ENCODE data around the gene PDCD6IP. TPM values are rescaled to one million over a fixed set of nuclear protein-coding genes. Genes with fewer than 3 reads are reported as not detected.

Gene PDCD6IP
- total RNA-seq, 1 donor from 2014 or later, result 128 TPM

DNA sequence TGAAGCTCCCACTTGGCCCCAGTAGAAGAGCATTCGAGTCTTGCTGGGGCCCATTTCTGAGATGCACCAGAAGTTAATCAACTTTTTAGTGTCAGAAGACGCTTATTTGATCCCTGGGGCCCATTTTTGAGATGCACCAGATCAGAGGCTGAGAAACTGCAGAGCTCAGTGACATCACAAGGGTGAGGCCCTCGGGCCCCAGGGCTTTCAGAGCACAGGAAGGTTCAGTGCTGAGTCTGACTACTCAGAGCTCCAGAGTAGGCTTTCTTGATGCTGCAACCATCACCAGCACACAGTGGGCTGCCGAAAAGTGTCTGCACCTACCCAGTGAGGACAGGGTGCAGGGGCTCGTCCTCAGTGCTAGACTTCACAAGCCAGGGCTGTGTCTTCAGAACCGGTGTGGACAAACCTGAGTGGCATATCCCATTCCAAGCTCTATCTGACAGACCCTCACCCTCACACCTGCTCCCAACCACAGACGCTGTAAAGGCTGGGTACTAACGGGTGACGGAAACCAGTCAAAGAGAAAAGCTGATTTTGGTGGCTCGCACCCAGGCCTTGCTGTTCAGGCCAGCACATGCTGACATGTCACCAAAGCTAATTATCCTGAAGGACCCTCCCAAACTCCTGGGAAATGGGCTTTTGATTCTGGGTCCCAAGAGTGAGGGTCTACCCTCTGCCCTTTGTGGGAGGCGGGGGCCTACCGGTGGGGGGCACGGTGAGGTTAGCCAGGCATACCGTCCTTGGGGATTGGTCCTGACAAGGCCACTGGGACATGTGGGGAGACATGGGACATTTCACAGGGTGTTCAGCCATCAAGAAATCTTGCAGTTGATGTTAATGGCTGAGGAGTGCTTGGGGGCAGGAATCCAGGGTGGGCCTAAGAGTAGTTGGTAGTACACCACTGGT lies 83.0 kb downstream of the PDCD6IP start:
- peak; percentile 45 for DNase-seq (ENCODE audit: missing footprints)
- no peak for ATAC-seq
- intact Hi-C loops (cut with DNase I), result no loop called here

DNA sequence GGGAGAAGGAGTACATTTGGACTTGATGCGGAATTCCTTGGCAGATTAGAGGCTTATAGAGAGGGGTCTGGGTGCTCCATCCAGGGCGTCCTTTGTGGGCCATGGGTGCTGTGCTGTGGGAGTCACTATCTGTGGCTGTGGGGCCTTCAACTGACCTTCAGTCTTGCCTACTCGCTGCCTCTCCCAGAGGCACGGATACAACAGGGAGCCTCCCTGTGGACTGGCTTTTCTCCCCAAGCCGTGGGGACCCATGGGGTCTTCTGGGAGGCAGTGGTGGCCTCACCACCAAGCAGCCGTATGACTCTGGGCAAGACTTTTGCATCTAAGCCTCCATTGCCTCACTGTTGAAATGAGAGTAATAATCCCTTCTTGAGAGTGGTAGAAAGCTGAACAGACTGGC lies 83.9 kb downstream of the PDCD6IP start:
- intact Hi-C loops (cut with DNase I), result no loop called here
- DNase-seq (ENCODE audit: missing footprints), result no peak
- no peak for ATAC-seq

DNA sequence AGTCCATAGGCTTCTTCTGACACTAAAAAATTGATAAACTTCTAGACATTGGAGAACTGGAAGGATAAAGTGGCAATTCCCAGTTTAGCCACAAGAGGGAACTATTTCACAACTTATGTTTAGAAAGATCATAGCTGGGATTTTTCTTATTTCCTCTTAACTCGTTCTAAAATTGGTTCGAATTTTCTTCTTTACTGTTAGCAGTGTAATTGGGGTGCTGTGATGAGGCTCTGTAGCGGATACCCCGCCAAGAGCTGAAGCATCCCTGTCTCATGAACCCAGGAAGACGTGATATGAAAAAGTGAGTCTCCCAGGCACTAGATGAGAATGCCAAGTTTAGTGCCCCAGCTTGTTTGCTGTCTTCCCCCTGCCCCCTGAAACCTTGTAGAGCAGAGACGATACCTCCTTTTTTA lies 85.1 kb downstream of the PDCD6IP start:
- intact Hi-C loops (cut with DNase I), result loop anchor here (1.0 kb wide), 1 partner anchor 801 kb away; no protein-coding TSS in a partner anchor
- no peak for DNase-seq (ENCODE audit: missing footprints)
- ATAC-seq, result no peak

DNA sequence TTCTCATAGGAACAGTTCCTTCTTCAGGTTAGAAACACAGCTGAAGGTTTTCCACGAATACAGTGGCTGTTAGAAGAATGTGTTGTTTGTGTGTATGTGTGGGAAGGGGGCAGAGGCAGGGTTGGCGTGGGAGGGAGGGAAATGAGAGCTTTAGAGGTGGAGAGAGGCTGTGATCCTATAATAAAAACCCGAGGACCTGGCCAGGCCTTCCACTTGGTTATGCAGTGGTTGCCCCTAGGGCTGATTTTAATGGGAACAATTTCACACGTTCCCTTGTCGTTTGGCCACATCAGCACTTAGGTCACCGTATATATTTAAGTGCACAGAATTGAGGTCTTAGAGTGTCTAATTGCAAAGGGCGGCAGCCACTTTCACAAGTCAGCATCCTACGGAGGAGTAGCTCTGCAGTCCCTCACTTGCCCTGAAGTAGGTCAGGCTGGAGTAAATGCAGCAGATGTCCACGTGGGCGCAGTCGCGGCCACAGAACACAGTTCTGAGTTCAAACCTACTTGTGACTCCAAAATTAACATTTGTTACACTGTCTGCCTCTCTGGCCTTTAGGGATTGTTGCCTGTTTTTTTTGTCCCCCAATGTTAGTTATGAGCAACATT lies 85.6 kb downstream of the PDCD6IP start:
- no peak for DNase-seq (ENCODE audit: missing footprints)
- peak; percentile 77 for ATAC-seq
- intact Hi-C loops (cut with DNase I), result loop anchor here (1.0 kb wide), 1 partner anchor 800 kb away; no protein-coding TSS in a partner anchor

DNA sequence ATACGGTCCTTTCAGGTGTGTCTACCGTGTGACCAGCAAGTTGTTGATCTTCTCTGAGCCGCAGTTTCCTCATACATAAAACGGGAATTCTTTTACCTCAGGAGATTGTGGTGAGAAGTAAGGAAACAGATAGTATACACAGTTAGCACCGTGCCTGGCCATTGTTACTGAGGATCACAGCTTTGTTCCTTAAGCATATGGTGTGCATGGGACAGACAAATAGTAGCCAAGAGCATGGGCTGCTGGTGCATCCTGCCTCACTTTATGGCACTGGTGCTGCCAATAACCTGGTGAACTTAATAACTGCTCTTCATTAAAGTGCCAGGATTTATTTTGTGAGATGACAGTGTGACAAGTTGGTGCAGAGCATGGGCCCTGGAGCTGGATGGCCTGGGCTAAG lies 86.3 kb downstream of the PDCD6IP start:
- ATAC-seq, result no peak
- intact Hi-C loops (cut with DNase I), result no loop called here

DNA sequence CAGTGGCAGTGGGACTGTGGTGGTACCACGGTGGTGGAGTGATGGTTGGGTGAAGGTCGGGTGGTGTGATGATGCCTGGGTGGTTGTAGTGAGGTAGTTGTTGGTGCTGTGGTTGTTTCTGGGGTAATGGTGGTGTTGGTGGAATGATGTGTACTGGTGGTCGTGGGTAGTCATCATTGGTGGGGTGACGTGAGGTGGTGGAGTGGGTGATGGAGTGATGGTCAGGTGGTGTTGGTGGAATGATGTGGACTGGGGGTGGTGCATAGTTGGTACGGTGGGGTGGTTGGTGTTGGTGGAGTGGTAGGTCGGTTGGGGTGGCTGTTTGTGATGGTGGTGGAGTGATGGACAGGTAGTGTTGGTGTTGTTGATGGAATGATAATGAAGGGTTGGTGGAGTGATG lies 87.1 kb downstream of the PDCD6IP start:
- no peak for ATAC-seq
- intact Hi-C loops (cut with DNase I), result no loop called here
- DNase-seq (ENCODE audit: missing footprints), result no peak

More for the DNA sequence above, 86.3 kb downstream of the PDCD6IP start:
- DNase-seq (ENCODE audit: missing footprints), result no peak

DNA sequence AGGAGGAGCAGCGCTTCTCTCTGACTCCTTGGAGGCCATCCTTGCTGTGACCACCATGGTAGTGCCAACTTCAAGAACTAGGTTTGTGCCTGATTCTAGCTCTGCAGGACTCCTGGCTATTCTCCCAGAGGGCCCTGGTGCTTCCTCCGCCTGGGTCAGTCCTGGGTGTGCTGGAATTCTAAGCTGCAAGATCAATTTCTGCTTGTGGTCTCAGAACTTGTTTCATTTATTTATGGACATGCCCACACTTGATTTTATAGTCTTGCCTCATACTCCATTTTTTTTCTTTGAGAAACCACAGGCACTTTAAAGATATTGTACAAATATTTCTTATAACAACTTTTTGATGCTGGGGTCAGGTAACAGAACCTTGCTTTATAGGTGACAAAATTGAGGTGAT lies 87.6 kb downstream of the PDCD6IP start:
- no peak for ATAC-seq
- intact Hi-C loops (cut with DNase I), result no loop called here
- no peak for DNase-seq (ENCODE audit: missing footprints)

DNA sequence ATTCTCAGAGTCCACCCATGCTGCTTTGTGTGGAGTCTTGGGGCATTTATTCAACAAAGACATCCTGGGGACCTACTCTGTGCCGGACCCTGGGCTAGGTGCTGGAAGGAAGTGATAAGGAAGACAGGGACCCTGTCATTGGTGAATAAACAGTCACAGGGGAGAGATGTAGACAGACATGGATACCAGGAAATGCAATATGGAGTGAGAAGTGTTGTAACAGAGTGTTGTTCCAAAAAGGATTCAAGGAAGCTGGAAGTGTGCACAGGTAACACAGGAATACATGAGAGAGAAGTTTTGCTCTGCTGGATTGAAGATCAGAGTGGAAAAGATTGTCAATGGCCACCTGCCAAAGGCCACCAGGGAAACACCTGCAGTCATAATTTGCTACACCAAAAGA lies 89.0 kb downstream of the PDCD6IP start:
- intact Hi-C loops (cut with DNase I), result no loop called here
- ATAC-seq (no peak), DNase-seq (ENCODE audit: missing footprints) (no peak)

DNA sequence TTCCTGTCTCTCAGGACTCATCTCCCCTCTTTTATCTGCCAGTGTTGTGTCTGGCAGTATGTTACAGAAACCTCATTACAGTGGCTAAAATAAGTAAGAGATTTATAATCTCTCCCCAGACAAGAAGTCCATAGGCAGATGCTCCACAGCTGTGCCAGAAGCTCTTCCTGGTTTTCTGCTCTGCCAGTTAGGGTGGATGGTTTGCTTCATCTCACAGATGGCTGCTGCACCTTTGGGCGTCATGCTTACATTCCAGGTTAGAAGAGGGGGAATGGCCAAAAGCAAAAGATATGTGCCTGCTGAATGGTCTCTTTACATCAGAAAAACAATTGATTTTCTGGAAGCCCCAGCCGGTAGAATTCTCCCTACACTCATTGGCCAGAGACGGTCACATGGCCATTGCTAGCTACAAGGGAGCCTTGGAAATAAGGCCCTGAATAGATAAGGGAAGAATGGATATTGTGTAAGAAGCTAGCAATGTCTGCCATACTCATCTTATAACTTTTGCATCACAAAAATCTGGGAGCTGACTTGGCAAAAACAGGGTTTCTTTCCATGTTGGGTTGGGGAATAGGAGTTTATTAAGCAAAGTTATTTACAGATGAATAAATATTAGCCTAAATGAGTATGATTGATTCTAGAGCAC lies 91.1 kb downstream of the PDCD6IP start:
- intact Hi-C loops (cut with DNase I), result no loop called here
- DNase-seq (ENCODE audit: missing footprints), result no peak
- no peak for ATAC-seq

DNA sequence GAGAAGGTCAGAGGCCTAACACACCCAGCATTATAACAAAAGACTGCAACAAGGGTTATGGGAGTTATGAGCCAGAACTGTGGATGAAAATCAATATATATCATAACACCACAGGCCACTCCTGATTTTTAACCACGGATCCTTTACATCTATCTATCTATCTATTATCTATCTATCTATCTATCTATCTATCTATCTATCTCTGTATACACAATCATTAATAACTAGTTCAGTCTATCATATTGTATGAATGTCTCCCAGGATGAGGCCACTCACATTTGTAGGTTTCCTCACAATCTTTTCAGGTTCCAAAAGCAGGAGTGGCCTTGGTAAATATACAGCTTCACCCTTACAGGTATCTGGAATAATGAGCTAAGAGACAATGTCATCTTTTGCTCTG lies 94.2 kb downstream of the PDCD6IP start:
- intact Hi-C loops (cut with DNase I), result no loop called here
- DNase-seq (ENCODE audit: missing footprints) (no peak), ATAC-seq (no peak)

DNA sequence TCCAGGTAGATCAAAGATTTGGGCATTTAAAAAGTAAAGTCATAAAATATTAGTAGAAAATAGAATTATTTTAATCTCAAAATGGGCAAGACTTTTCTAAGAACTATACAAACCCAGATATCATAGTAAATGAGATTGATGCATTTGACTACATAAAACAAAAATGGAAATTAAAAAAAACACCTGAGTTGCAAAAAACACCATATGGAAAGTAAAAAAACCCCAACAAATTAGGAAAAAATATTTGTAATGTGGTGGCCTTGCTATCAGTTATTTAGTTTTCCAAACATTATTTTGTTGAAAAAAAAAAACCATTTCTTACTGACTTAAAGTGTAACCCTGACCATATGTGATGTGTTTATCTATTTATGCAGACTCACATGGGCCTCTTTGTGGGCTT lies 97.2 kb downstream of the PDCD6IP start:
- DNase-seq (ENCODE audit: missing footprints) (no peak), ATAC-seq (no peak)
- intact Hi-C loops (cut with DNase I), result no loop called here

DNA sequence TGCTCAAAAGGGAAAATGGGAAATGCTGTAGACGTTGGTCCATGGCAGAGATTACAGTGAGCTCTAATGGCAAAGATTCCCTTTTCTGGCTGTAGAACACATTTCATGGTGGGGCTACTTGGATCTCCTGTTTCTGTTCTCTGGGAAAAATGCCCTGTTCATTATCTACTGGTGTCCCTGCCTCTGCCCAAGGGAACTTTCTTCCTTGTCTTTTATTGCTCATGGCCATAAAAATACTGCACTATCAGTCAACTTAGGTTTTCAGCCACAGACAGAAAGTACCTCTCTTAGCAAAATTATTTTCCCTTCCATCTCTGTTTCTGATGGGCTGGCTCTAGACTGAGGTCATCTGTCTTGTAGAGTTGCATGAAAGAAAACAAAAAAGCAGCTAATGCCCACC lies 98.9 kb downstream of the PDCD6IP start:
- intact Hi-C loops (cut with DNase I), result no loop called here
- no peak for DNase-seq (ENCODE audit: missing footprints)
- no peak for ATAC-seq

DNA sequence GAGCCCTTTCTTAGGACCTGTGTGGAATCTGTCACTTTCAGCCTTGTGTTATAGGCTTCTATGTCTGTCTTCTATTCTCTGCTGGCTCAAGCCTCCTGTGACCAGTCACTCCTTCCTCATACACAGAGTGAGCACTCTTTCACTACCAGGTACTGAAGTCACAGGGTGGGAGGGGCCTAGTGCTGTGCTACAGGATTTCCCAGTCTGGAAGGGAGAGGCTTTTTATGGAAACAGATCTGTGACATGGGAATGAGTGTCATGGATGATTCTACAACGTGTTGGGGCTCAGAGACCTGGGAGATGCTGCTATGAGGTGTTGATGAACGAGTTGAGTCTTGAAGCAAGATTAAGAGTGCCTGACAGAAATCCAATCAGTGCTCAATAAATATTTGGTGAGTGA lies 100.5 kb downstream of the PDCD6IP start:
- ATAC-seq (no peak), DNase-seq (ENCODE audit: missing footprints) (no peak)
- intact Hi-C loops (cut with DNase I), result no loop called here

DNA sequence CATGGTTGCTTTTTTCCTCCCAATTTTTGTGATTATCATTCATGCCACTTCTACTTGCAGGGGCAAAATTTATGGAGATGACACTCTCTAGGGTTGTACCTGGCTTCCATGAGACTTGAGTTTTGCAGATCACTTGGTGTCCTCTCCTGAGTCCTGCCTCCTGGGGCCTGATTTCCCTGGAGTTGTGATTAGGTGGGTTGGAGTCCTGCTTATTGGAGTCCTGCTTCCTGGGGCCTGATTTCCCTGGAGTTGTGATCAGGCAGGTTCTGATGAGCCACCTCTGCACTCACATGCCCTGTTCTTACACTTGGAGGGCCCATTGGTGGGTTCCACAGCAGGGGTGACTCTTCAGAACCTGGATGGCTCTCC lies 102.0 kb downstream of the PDCD6IP start:
- no peak for DNase-seq (ENCODE audit: missing footprints)
- ATAC-seq, result no peak
- intact Hi-C loops (cut with DNase I), result no loop called here

DNA sequence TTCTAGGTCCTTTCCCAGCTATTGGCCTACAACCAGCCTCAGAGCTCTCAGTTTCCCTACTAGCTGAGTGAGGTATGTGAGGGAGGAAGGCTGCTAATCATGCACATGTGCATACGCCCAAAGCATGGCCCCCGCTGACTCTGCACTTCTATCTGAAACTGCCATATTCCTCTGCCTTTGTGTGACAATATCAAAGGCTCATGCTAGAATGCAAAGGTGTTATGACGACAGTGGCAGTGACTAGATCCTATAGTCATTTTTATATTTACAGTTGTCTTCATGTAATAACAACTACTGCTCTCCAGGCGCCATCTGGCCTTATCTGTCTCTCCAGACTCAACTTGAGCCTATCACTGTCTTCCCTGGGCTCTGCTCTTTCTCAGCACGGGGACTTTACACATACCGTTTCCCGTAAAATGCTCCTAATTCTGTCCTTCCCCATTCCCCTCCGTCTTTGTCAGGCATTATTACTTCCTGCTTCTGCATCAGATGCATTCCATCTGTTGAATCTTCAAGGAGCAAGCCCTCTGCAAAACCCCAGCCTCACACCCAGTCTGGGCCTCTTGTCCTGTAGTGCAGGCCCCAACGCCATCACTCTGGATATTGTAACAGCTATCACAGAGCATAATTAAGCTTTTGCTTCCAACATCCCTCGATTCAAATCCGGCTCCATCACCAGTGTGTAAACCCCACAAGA lies 102.5 kb downstream of the PDCD6IP start:
- no peak for DNase-seq (ENCODE audit: missing footprints)
- no peak for ATAC-seq
- intact Hi-C loops (cut with DNase I), result no loop called here

DNA sequence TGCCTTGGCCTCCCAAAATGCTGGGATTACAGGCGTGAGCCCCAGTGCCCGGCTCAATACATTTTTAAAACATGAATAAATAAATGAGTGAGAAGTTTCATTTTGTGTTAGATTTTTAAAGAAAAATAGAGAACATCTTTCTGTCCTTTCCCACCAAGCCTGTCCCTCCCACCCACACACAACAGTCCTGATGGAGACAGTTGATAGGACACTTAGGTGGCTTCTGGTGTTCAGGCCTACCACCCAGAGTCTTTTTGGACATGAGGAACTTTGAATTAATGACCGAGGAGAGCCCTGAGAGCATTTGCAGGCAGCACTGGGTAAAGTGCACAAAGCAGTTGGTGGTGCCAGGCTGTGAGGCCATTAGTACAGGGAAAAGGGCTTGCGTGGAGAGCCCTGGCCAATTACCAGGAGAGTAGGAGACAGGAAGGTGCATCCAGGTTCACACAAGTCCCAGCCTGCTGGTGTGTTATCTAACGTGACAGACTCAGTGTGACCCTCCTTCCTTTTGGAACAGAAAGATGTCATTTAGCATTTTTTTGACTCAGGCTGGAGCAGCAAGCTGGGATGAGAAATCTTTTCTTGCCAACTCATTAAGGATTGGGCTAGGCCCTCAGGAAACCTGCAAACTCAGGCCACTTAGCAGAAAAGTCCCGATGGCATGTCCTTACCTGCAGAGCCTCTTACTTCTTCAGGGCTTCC lies 103.6 kb downstream of the PDCD6IP start:
- DNase-seq (ENCODE audit: missing footprints) (no peak), ATAC-seq (no peak)
- intact Hi-C loops (cut with DNase I), result no loop called here

DNA sequence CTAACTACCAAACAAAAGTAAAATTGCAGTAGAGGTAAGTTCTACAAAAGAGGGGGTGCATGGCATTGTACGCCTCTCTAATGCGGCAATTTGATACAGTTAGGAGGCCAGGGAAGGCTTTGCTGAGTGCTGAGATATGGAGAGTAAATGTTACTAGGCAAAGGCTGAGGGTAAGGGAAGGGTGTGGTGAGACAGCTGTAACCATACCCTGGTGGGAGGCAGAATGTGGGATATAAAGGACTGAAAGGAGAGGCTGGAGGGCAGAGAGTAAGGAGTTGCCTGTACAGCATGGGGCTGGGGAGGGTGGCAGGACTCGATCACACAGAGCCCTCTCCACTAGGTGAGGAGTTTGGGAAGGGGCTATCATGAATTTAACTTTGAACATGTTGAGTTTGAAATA lies 106.3 kb downstream of the PDCD6IP start:
- ATAC-seq, result no peak
- intact Hi-C loops (cut with DNase I), result no loop called here

DNA sequence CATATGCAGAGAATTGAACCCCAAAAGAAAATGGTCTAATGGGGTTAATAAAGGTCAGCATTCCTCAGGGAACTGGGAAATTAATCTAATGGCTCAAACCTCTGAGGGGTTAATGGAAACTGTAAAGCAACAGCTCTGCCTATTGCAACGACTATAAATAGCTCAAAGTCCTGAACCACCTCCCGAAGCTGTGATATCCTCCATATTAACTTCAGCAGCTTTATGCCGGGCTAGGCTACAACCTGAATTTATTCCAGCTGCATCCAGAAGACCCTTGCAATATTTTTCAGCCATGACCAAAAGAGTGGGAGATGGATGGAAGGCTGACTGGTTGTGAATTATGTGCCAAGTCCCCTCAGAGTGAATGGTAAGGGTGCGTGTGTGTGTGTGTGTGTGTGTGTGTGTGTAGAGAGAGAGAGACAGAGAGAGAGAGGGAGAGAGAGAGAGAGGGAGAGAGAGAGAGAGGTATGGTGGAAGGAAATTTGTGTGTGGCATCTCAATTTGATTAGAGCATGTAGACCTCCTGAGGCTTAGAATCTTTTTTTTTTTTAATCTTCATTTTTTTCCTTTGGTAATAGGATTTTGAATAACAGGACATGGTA lies 109.9 kb downstream of the PDCD6IP start:
- ATAC-seq (peak; percentile 54), DNase-seq (ENCODE audit: missing footprints) (no peak)
- intact Hi-C loops (cut with DNase I), result no loop called here

More for the DNA sequence above, 106.3 kb downstream of the PDCD6IP start:
- DNase-seq (ENCODE audit: missing footprints), result no peak

Data from Right ventricle myocardium inferior (tissue), 1 donor.